Bone marrow (tissue), 2 donors: ENCODE results near the gene FSD1L.
A peak's percentile ranks its signal among the peaks of the same experiment; 100 is the strongest.
"Not testable (repeated sequence)": the region's sequence is repeated elsewhere in the genome, so short reads cannot be mapped to it uniquely, and the experiment has no call there.

Experiments
- DNase-seq, 2 donors: peaks; one replicate each; lab custom pipeline; 2025; lab: John Stamatoyannopoulos, UW

The FSD1L gene

GRCh38 chr9:105484226-105484625 is 36.4 kb downstream of the FSD1L start:
- DNase-seq = no peak

GRCh38 chr9:105485131-105485530 is 37.3 kb downstream of the FSD1L start:
- no peak for DNase-seq

- DNase-seq = no peak
Measured at GRCh38 chr9:105496826-105497225, 49.0 kb downstream of the FSD1L start.

- DNase-seq = no peak
Measured at GRCh38 chr9:105497704-105498103, 49.9 kb downstream of the FSD1L start.

- peak in 1 of 2 donors; percentile 3 for DNase-seq
Measured at GRCh38 chr9:105500108-105500766, 52.4 kb downstream of the FSD1L start.

GRCh38 chr9:105501414-105501813 is 53.6 kb downstream of the FSD1L start:
- no peak for DNase-seq

- DNase-seq = no peak
Measured at GRCh38 chr9:105502276-105502675, 54.4 kb downstream of the FSD1L start.

- DNase-seq = no peak
Measured at GRCh38 chr9:105503881-105504280, 56.0 kb downstream of the FSD1L start.

GRCh38 chr9:105507096-105507790 is 59.4 kb downstream of the FSD1L start:
- DNase-seq = no peak

GRCh38 chr9:105508530-105508929 is 60.7 kb downstream of the FSD1L start:
- no peak for DNase-seq

- DNase-seq = no peak
Measured at GRCh38 chr9:105510024-105510423, 62.2 kb downstream of the FSD1L start.

- no peak for DNase-seq
Measured at GRCh38 chr9:105511446-105511845, 63.6 kb downstream of the FSD1L start.

GRCh38 chr9:105515811-105516413 is 68.1 kb downstream of the FSD1L start:
- no peak for DNase-seq

- not testable (repeated sequence) for DNase-seq
Measured at GRCh38 chr9:105519710-105520369, 72.0 kb downstream of the FSD1L start.

- DNase-seq = not testable (repeated sequence)
Measured at GRCh38 chr9:105520992-105521391, 73.2 kb downstream of the FSD1L start.

- DNase-seq = not testable (repeated sequence)
Measured at GRCh38 chr9:105522618-105523385, 75.0 kb downstream of the FSD1L start.

GRCh38 chr9:105531530-105531929 is 83.7 kb downstream of the FSD1L start:
- no peak for DNase-seq

- DNase-seq = no peak
Measured at GRCh38 chr9:105535920-105536668, 88.3 kb downstream of the FSD1L start.

GRCh38 chr9:105539452-105539851 is 91.6 kb downstream of the FSD1L start:
- DNase-seq = no peak

- DNase-seq = no peak
Measured at GRCh38 chr9:105541838-105542237, 94.0 kb downstream of the FSD1L start.

GRCh38 chr9:105554042-105554441 is 106.2 kb downstream of the FSD1L start:
- DNase-seq = no peak
